NCI-H345 treated with DMSO at 0.1 percent for 48 hours (cell line): ENCODE data around the gene PIF1.

Experiments
- DNase-seq: peaks from one replicate; lab custom pipeline; 2025; ENCODE audit not compliant: unreplicated experiment; lab: John Stamatoyannopoulos, UW

Gene PIF1, protein sequence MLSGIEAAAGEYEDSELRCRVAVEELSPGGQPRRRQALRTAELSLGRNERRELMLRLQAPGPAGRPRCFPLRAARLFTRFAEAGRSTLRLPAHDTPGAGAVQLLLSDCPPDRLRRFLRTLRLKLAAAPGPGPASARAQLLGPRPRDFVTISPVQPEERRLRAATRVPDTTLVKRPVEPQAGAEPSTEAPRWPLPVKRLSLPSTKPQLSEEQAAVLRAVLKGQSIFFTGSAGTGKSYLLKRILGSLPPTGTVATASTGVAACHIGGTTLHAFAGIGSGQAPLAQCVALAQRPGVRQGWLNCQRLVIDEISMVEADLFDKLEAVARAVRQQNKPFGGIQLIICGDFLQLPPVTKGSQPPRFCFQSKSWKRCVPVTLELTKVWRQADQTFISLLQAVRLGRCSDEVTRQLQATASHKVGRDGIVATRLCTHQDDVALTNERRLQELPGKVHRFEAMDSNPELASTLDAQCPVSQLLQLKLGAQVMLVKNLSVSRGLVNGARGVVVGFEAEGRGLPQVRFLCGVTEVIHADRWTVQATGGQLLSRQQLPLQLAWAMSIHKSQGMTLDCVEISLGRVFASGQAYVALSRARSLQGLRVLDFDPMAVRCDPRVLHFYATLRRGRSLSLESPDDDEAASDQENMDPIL

DNA sequence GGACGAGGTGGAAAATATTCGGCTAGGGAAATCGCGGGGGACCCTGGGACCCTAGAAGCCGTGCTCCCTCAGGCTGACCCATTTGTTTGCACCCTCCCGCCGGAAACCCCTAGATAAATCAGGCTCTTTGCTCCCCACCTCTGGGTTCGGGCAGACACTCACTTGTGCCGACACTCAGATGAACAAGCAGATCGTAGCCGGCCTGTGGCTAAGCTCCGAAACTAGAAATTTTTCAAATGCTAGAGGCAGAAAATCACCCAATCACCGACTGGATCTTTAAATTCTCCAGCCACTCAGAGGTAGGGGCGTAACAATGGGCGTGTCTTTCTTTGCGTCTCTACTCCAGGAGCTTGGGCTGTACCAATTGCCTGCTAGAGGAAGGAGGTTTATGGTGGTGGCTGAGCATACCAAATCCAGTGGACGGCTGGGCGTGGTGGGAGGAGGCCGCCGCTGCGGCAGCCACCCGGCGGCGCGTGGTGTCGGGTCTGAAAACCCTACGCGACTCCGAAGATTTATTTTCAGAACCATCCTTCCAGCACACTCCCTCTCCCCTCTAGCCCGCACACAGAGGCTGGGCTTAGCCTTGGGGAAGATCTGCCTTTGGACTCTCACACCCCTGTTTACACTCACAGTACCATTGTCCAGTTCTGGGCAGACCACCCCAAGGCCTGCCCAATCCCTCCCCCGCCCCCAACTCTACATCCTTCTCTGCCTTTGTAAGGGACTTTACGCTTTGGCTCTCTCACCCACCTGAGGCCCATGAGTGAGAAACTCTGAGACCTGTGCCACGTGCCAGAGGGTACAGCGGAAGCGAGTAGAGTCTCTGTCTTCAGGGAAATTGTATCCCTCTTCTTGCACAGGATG lies at the start of gene PIF1:
Gene PIF1, minus strand, starts transcription at position 217 of the 864 bp plus-strand sequence. CDS start 1,312 bp downstream, outside the sequence.
- peak; percentile 92 for DNase-seq

DNA sequence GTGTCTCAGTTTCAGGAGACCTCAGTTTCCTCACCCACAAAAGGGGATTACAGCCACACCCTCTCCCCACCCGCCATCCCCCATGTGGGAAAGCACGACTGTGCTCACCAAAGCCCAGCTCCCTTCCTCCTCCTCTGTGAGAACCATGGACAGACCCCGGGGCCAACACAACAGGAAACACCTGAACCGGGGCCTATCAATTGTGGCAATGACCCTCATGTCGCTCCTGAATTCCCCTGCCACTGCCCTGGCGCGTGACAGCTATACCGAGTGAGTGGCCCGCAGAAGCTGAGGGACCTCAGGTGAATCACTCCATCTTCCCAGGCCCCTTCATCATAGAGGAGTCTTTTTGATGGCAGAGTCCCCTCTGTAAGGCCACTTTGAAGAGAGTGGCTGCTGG lies 44.9 kb upstream of the PIF1 start:
- DNase-seq: no peak

DNA sequence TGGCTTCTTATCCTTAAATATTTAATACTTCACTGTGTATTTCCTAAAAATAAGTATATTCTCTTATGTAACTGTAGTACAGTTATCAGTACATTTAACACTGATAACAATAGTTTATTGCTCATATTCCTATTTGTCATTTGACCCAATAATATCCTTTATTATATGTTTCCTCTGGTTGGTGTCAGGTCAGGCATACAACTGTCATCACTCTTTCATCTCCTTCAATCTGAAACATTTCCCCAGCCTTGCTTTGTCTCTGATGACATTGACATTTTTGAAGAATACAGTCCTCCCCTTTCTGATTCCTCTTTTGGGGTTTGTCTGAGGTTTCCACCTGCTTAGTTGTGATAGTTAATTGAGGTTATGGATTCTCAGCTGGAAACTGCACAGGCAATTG lies 44.1 kb upstream of the PIF1 start:
- no peak for DNase-seq

DNA sequence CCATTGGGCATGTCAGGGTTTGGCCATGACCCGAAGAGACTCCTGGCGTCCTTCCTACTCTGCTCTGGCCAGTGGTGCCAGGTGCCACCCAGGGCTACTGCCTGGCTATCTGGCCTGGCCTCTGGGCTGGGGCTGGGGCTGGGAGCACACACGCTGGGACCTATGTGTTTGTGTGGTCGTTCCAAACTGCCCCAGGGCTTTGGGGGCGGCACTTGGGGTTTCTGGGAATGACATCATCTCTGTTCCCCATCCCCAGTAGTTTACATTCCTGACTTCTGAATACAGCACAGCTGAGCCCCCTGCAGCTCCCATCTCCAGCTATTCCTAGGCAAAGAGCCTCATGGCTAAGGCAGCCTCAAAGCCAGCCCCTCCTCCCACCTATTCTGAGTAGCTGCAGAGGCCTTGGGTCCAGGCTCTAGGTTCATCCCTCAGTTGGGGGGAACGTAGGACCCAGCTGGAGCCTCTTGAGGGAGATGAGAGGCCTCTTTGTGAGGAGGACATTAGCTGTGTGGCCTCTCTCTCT lies 40.6 kb upstream of the PIF1 start:
- DNase-seq: no peak

DNA sequence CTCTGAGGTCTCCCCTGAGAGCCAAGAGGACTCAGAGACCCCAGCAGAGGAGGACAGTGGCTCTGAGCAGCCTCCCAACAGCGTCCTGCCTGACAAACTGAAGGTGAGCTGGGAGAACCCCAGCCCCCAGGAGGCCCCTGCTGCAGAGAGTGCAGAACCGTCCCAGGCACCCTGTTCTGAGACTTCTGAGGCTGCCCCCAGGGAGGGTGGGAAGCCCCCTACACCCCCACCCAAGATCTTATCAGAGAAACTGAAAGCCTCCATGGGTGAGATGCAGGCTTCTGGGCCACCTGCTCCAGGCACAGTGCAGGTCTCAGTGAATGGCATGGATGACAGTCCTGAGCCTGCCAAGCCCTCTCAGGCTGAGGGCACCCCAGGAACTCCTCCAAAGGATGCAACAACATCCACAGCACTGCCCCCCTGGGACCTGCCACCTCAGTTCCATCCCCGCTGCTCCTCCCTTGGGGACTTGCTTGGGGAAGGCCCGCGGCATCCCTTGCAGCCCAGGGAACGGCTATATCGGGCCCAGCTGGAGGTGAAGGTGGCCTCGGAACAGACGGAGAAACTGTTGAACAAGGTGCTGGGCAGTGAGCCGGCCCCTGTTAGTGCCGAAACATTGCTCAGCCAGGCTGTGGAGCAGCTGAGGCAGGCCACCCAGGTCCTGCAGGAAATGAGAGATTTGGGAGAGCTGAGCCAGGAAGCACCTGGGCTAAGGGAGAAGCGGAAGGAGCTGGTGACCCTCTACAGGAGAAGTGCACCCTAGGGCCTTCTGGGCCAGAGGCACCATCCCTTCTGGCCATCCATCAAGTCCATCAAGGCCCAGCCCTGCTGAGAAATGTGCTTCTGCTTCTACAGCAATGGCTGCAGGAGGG lies 39.9 kb upstream of the PIF1 start:
- DNase-seq: no peak

DNA sequence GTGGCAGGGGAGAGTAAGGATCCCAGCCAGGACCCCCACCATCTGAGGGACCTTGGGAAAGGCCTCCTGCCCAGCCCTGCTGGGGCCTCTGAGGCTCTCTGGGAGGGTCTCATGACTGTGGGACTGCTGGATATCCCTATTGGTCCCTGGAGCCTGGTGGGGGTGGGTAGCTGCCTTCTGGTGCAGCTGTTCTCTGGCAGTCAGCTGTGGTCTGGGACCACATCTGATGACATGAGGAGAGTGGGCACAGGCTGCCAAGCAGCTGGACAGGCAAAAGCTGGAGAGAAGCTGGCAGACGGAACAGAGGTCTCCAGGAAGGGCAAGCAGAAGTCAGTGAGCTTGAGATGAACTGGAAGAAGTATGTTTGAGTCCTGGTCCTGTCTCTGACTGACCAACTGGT lies 38.6 kb upstream of the PIF1 start:
- no peak for DNase-seq

DNA sequence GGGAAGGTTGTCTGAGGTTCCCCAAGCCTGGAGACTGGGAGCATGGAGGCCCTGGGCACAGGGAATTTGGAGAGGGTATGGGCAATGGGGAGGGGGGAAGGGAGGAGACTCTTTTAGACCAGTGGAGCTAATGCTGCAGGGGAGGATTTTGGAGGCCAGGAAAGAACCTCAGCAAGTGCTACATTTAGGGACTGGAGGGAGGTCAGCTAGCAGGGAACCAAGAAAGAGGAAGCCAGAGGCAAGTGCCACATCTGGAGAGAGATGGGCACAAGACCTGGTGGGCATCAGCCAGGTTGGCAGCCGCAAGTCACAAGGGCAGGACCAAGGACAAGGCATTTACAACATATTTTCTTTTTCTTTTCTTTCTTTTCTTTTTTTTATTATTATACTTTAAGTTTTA lies 37.0 kb upstream of the PIF1 start:
- DNase-seq: no peak

DNA sequence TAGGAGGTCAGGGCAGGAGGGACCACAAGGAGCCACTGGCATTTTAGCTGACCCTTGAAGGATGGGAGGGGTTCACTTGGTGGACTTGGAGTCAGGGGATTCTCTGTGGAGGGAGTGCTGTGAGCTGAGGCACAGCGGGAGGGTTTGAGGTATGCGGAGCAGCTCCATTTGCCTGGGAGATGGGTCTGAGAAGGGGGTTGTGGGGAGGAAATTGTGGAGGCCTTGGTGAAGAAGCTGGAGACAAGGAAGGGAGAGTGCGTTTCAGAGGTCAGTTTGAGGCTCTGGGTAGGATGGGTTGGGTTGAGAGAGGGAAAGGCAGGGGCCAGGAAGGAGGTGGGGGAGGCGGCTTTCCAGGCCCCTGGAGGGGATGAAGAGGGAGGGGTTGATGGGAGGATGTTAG lies 36.5 kb upstream of the PIF1 start:
- DNase-seq: no peak

DNA sequence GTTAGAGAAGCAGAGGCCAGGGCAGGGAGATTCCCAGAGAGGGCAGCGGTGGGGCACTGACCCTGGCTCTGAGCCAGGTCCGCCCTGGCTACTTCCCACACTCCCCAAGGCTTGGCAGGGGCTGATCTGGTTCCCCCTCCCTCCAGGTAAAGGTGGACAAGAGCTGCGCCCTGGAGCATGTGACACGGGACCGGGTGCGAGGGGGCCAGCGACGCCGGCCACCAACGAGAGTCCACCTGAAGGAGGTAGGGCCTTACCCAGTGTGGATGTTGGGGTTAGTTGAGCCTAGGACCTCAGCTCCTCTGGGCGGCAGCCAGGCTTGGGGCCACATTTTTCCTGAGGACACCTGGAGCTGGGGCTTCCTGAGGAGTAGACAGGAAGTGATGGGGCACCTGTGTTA lies 35.9 kb upstream of the PIF1 start:
- DNase-seq: no peak

DNA sequence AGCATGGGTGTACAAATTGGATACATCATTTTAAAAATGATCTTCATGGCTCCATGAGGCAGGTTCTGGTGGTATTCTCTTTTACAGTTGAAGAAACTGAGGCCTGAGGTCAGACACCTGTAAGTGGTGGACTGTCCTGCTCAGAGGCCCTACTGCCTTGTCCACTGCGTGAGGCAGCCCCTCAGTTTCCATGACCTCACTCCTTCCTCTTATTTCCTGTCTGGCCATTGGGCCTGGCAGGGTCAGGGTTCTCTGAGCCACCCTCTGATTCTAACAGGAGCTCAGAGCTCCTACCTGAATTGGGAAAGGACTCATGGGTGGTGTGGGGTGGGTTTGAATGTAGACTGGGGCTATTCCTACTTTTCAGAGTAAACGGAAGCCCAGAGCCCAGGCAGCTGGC lies 33.8 kb upstream of the PIF1 start:
- no peak for DNase-seq

DNA sequence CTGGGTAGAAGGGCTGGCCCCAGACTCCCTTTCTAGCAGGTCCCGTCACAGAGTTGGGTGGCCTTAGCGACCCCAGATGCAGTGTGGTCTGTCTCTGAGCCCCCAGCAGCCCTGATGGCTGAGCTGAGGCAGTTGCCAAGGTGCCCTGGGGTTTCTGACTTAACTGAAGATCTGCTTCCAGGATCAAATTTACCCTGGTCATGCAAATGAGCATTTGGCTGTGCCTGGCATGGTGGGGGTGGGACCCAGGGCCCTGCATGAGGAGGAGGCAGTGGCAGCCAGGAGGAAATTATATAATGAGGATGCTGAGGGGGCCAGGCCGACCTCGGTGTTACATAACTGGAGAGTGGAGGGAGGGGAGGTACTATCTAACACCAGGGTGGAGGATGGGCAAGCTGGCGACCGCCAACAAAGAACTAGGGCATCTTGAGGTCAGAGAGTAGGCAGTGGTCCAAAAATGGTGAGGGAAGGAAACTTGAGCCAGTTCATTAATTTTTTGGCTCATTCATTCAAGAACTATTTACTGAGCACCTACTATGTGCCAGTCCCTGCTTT lies 32.7 kb upstream of the PIF1 start:
- DNase-seq: no peak

DNA sequence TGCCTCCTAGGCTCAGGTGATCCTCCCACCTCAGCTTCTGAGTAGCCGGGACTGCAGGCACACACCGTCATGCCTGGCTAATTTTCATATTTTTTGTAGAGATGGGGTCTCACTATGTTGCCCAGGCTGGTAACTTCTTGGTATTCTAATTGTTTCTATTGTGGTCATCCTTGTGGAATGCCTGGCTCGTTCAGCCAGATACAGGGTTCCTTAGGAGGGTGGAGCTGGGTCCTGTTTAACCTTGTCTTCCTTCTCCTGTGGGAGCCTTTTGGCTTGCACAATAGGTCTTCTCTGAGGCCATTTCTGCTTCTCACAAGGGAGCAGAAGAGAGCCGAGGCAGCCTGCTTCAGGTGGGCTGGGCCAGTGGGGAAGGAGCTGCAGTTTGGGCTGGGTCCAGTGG lies 32.0 kb upstream of the PIF1 start:
- no peak for DNase-seq

DNA sequence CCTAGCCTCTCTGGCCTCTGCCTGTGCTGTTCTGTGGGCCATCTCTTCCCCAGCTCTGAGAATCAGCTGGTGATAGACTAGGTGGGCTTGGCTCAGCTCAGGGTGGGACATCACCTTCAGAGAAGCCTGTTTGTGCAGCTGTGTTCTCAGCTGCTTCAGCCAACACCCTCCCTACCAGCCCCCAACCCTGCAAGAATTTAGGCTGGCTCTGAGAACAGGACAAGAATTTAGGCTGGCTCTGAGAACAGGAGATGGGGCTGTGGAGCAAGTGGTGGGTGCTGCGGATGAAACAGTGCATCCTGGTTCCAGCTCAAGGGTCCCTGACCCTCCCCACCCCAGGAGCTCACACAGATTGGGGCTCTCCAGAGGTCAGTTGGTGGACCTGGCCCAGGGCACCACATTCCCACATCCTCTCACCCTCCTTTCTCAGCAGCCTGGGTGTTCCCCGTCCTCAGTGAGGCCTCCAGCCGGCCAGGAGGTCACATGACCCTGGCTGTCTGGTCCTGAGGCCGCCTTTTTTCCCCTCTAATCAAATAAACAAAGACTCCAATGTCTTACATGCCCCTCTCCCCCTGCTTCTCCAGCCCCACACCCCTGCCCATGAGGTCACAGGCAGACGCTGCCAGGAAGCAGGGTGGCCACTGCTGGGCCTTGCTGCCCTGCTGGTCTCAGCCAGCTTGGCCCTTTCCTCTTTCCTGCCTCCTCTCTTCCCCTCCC lies 31.1 kb upstream of the PIF1 start:
- DNase-seq: no peak

DNA sequence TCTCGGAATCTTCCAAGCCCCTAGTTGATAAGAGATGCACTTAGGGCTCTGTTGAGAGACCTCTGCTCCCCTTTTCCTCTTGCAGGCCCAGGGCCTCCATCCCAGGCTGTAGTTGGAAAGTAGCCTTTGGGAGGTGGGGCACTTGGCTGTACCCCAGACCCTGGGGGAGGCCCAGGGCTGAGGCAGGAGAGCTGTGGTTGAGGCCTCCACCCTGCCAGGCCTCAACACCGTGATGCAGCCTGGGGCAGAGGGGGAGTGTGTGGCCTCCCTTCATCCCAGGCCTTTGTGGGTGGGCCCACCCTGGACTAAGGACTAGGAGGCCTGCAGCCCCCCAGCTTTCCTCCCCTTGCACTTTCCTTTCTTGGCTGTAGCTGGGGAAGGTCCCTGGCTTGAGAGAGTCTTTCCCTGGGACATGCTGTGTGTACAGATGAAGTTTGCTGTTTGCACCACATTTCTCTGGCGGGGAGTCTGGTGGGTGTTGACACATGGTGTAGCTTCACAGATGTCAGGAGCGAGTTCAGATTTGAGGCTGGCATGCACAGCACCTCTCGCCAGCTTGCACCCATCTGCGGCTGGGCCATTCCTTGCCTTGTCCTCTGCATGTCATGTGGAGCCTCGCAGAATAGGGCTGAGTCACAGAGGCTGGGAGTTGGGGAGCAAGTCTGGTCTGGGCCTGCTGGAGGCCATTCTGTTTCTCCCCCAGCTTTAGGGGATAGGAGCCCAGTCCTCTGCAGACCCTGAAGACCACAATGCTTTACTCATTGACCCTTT lies 29.9 kb upstream of the PIF1 start:
- DNase-seq: no peak

DNA sequence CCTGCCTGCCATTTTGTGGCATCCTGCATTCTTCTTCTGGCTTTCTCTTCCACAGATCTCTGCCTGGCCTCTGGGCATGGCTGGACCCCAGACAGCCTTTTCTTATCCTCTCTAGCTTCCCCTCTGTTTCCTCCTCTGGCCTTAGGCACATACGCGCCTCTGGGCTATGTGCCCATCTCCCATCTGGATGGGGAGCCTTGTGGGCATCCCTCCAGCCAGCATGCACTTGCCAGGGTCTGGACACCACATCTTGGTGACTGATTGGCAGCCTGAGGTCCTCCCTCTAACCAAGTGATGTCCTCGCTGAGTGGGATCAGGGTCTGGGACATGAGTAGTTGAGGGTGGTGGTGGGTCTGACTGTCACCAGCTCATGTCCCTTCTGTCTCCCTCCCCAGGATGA lies 29.1 kb upstream of the PIF1 start:
- DNase-seq: no peak

DNA sequence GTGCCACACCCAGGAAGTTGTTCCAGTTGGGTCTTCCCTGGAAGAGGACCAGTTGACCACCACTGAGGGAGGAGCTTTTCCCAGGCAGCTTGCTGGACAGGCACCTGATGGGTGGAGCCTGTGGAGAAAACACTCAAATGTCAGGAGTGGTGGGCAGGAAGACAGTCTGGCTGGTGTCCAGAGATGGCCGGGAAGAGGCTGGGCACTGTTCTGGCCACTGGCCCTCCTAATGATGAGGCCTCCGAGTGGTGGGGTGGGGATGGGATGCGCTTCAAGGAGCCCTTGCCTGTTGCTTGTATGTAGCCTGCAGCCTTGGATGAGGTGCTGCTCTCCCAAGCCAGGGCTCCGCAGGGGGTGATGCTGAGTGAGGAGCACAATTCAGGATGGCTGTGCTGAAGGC lies 28.6 kb upstream of the PIF1 start:
- DNase-seq: no peak

DNA sequence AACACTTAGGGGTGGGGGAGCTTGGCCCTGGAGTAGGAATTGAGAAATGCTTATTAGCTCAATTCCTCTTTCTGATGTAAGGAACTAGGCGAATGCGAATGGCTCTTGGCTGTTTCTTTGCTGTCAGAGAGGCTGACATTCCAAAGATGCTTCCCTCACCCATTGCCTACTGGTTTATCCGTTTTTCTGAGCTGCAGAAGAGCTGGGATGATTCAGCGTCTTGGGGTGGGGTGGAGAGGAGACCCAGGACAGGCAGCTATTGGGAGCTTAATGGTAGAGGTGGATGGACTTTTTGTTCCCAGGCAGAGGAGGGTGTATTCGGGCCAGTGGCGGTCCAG lies 26.0 kb upstream of the PIF1 start:
- no peak for DNase-seq

DNA sequence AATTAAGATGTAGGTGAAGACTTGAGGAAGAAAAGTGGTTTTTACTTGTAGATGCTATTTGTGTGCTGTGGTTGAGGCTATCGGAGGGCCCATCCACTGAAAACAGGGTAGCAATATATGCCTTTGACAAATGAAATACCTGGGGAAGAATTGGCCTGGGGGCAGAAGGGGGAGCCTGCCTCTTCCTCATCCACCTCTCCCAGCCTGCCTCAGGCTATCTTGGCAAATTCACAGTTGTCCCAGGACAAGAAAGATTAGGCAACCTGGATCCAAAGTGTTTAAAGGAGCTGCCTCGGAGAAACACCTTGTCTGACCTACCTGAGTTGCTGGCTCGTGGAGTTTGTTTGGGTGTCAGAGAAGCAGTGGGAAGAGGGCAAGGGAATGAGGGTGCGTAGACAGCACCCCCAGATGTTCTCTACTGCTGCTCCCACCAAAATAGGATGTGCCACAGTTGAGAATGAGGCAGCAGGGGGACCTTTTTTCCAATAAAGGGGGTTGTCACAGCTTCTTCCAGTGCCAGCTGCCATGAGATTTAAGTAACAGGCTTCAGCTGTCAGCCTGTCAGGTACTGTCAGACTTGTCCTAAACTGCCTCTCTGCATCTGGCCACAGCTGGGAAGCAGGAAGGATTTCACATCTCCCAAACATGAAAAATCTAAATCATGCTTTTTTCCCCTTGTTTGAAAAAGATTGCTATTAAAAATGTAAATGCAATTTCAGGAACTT lies 25.5 kb upstream of the PIF1 start:
- no peak for DNase-seq
